G401 (cell line): Measurements from ENCODE around the gene NAALADL2. TPM values are rescaled to one million over a fixed set of nuclear protein-coding genes. Genes with fewer than 3 reads are reported as not detected.
A peak's percentile ranks its signal among the peaks of the same experiment; 100 is the strongest.

ENCODE experiments used
- DNase-seq: peaks from one replicate; pipeline ENCODE4 v3.0.0-alpha.2; 2015; ENCODE audit warnings: low spot score
- in situ Hi-C: cut with HindIII; loops from 2 replicates; pipeline ENCODE4 v1.10.0; 2016; ENCODE audit warnings: low sequenced_read_pairs, mixed read lengths
- total RNA-seq: library from RNA; depleted of rRNA; stranded (reverse); fragments of >200 nt; shearing (Covaris generic); gene quantifications from 2 replicates; pipeline ENCODE4 v1.2.3, GENCODE V29; 2014

Gene NAALADL2
- total RNA-seq, 1 experiment from 2014 or later = 1.3 TPM

DNA sequence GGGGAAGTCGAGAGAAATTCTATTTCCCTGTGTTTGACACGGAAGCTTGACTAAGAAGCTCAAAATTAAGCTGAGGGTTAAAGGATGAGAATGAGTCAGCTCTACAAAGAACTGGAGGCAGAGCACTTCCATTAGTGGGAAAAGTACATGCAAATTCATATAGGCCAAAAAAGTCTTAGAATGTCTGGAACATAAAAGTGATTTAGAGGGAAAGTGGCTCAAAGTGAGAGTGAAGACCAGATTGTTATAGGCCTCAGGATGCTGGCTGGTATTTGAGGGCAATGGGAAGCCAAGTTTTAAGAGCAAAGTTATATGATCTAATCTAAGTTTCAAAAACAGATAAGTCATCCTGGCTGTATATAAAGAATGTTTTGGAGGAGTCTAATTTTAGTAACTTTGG is 857.3 kb downstream of the NAALADL2 start:
- in situ Hi-C loops = no loop called here
- DNase-seq = no peak

DNA sequence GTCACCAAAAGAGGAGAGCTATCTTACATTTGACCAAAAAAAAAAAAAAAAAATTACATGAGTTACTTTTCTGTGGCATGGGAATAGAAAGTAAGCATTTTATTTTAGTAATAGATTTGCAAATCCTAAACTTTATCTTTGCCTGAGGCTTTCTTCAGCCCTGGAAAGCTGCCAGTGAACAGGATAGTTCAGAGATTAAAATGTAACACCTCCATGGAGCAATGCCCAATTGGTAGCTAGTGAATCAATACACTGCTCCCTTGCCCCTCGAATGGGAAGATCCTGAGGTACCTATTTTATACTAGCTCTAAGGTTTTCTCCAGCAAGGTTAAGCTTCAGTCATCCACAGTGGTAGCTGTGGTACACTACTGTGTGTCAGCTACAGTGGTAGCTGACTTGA is 867.1 kb downstream of the NAALADL2 start:
- DNase-seq = peak; percentile 4
- in situ Hi-C loops = no loop called here

DNA sequence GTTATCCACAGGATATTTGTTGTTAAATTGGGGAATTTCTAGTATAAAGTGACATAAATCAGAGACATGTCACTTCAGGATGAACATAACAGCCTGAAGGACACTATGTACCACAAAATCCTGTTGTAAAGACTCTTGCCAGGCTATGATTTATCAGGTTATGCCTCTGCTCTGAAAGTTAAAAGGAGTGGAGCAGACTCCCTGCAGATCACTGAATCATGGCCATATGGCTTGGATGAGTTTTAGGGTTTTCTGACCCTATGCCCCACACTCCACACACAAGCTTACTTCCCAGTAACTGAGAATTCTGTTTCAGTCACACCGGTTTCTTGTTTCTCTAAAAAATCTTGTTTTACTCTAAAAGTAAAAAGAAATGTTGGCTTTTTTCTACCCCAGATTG is 869.4 kb downstream of the NAALADL2 start:
- in situ Hi-C loops = no loop called here
- DNase-seq = no peak

DNA sequence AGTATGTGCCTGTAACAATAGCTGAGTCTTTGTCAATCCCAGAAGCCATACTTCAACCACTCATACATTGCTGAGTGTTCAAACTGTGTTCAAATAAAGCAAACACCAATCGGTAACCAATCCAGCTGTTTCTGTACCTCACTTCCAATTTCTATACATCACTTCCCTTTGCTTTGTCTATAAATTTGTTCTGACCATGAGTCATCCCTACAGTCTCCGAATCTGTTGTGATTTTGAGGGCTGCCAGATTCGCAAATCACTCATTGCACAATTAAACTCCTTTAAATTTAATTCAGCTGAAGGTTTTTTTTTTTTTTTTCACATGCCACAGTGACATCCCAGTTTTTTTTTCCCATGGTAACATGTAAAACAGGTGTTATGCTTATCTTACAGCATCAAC is 870.3 kb downstream of the NAALADL2 start:
- DNase-seq = no peak
- in situ Hi-C loops = no loop called here

DNA sequence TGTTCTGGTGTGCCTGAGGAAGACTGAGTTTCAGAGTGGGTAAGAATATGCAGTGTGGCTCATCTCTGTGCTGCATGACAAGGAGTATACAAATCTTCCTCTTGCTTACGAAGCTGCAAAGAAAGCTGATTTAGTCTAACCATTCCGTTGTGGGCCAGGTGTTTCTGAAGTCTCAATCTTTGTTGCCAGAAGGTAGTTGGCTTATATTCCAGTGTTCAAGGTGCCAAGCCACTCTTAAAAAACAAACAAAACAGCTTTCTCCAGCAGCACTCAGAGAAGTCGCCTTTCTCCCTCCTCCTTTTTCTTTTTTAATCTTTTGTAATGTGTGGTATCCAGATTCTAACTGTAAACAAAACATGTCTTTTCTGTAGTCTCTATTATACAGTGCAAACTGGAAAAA is 872.4 kb downstream of the NAALADL2 start:
- DNase-seq = no peak
- in situ Hi-C loops = no loop called here

DNA sequence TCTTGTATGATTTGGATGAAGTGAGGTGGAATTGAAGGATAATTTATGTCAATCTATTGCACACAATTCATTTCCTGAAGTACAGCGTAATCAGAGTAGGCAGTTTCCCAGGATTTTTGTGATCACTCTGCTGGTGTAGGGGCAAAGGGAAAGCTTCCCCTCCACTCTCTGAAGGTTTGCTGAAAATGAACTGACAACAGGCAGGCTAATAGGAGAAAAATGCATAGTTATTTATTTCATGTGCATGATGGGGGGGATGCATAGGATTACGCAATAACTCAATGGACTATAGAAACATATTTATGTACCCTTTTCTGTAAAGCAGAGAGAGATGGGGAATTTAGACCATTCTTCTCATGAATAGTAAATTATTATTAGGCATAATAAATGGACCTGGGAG is 872.9 kb downstream of the NAALADL2 start:
- in situ Hi-C loops = no loop called here
- no peak for DNase-seq

DNA sequence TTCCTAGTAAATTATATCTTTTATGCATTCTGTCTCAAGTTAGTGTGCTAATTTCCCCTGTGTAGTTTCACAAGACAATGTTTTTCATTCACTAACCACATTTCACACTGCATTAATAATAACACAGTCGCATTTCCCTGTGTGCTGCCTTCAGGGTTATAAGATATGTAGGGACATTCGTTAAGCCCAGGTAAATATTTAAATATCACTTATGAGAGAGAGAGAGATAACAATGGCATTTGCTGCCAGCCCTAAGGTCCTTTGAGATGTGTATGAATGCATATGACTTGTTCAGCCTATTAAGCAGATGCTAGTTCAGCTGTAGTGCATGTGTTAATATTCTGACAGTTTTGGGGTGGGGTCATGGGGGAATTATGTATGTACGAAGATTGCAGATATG is 876.7 kb downstream of the NAALADL2 start:
- in situ Hi-C loops = no loop called here
- no peak for DNase-seq

DNA sequence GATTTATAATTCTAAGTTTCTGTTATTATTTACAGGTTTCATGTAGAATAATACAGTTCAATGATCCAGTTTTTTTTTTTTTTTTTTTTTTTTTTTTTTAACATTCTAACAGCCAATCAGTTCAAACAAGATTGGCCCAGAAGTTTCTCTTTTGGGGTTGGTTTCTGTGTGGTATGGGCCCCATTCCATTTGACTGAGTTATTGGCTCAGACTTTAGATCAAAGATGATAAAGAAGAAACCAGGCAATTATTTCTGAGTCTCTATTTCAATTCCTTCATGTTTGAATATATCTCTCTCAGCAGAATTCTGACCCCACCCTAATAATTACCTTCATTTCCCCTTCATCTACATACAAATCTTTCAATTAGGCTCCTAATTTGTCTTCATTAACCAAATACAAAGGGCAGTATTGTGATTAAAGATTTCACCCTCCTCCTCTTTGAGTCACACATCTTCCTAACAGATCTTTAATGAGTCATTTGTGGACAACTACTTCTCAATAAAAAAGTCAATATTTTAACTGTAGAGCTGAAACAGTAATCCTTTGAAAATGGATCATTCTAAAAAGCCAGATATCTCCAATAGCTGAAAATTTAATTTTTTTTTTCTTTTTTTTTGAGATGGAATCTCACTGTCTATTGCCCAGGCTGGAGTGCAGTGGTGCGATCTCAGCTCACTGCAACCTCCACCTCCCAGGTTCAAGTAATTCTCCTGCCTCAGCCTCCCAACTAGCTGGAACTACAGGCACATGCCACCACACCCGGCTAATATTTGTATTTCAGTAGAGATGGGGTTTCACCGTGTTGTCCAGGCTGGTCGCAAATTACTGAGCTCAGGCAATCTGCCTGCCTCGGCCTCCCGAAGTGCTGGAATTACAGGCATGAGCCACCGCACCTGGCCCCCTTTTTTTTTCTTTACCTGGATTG is 878.8 kb downstream of the NAALADL2 start:
- in situ Hi-C loops = no loop called here
- no peak for DNase-seq

DNA sequence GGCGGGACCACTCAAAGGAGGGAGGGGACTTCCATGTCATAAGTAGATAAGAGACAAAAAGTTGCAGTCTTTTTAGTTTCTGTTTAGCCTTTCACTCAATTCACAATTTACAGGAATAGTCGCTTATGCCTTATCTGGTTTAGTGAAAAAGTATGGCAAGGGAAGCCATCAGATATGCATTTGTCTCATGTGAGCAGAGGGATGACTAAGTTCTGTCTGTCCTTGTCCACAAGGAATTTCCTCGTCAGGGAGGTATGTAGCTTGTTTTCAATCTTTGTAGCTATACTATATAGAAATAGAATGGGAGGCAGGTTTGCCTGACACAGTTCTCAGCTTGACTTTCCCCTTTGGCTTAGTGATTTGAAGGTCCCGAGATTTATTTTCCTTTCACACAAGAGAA is 882.8 kb downstream of the NAALADL2 start:
- DNase-seq = no peak
- in situ Hi-C loops = no loop called here

DNA sequence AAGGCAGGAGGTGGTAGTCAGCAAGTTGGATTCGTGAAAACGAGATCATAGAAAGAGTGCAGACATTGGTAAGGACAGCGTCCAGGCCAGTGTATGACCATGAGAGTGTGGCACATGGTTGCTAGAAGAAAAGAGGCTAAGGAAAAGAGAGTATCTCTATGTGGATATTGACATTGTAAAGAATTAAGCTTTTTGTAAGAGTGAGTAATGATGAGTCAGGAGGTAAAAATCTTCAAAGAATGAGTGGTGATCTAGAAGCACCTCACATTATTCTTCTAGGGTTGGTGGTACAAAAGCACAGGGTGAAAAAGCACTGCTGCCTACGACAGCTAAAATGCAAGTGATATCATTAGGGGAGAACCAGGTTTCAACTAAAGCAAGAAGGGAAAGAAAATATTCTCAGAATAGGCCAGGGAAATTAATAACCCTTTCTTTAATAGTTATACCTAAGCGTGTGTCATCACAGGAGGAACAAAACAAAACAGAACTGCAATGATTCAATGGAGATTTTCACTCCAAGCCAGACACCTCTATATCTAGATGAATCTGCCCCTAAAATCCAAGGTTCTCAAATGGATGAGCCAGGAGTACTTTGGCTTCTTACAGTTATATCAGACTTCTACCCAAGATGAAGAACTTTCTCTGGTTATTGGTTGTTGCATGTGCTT is 884.7 kb downstream of the NAALADL2 start:
- in situ Hi-C loops = no loop called here
- DNase-seq = no peak

DNA sequence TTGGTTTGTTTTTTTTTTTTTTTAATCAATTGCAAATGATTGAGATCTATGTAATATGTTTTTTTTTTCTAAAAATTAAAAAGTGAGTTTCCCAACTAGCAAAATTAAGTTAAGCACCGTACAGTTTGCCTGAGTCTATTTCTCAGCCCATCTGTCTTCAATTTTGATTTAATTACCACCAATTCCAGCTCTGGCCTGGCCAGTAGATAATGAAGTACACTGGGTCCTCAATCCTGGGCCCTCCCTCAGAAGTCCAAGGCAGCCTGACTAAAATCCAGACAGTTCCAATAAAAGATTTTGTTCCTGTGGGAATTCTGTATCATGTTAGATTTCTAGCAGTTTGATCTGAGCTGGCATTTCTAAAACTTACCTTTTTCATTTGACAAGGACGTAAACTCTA is 887.2 kb downstream of the NAALADL2 start:
- in situ Hi-C loops = no loop called here
- no peak for DNase-seq

DNA sequence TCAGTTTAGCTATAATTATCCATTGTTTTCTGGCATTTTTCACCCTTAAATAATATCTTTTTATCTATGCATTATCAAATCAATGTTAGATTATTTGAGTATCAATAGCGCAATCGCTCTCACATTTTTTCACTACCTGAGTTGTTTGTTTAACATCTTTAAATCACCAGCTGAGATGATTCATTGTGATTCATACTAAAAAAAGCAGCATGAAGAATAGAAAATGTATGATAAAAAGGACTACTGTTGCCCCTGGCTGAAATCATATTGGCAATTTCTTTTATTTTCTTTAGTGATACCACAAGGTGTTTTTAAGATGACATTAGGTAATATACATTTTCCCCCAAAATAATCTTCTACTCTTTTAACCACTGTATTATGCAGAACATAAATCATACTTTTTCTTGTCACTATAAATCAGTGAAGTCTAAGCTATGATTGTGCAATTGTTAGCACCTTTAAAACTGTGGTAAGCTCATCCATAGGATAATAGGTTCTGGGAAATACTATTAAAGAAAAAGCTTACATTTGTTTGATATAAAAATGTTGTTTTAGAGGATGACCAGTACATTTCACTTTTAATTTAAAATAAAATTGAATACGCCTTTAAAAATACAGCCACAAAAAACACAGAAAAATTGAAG is 889.1 kb downstream of the NAALADL2 start:
- no peak for DNase-seq
- in situ Hi-C loops = no loop called here

DNA sequence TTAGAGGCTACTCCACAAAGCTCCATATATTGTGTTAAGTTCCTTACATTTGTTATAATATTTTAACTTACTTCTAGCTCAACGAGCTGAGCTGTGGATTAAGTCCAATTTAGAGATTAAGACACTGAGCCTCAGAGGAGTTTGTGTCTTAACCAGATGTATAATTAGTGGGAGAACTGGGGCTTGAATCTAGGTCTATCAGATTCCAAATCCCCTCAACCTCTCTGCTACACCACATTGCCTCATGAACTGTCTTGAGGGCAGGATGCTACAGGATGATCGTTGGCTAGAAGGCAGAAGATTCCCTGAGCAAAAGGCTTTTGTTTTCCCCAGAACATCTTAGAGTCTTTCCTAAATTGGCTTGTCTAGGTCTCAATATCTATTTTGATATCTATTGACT is 890.8 kb downstream of the NAALADL2 start:
- no peak for DNase-seq
- in situ Hi-C loops = no loop called here

DNA sequence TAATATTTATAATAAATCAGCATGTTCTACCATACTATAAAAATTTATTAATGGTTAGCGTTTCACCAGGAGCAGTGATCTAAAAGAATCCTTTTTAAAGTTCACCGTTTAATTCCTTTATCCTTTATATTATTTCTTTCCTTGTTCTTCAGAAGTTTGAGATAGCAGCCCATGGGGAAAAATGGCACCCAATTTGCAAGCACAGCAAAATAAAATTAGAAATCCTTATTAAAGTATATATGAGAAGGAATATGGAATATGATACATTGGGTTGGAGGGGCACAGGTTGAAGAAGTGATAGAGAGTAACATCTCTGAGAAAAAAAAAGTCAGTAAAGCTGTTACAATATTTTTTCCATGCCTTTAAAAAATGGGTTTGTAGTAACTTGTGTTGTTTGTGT is 892.0 kb downstream of the NAALADL2 start:
- no peak for DNase-seq
- in situ Hi-C loops = no loop called here

DNA sequence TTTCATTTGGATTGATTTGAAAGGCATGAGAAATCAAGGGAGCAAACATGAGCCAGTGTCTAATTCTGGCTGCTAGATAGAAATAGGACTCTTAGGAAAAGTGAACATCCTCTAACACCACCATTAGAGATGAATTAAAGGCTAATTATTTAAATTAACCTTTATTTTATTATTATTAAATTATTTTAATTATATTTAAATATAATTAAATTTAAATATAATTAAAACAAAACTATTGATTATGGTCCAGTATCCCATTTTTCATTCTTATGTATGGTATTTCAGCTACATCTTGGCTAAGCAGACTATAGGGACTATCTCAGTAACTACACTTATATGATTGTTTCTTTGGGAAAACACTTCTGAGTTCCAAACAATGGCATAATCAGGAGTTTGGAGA is 904.8 kb downstream of the NAALADL2 start:
- in situ Hi-C loops = no loop called here
- DNase-seq = no peak

DNA sequence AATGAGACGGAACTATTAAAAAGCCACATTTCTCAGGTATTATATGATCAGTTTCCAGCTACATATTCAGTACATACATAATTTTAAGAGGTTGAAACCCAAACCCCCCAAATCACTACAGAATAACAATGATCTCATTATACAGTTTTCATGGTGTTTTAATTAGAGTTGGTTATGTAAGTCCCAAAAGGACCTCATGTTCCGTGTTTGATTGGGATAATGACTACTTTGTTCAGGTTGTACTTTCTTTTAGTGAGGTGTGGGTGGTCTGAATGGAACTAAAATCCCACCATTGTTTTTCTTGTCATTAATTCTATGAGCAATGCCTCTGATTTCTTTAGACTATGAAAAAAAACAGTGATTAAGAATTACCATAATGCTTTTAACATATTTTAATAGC is 905.6 kb downstream of the NAALADL2 start:
- in situ Hi-C loops = no loop called here
- DNase-seq = no peak

DNA sequence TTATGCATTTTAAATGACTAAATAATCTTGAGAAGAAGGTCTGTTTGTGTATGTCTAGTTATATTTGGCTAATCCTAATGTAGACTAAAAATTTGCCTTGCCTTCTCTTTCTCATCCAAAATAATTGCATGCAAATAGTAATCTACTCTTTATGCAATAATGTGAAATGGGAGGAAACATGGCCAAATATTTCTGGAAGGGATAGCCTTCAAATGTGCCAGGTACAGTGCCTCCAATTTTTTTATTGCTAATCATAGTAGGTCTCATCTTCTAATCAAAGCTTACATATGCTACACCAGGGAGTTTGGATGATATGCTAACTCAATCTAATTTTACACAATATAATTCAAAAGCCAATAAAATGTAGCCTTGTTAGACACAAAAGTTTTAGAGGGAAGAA is 911.3 kb downstream of the NAALADL2 start:
- in situ Hi-C loops = no loop called here
- DNase-seq = no peak

DNA sequence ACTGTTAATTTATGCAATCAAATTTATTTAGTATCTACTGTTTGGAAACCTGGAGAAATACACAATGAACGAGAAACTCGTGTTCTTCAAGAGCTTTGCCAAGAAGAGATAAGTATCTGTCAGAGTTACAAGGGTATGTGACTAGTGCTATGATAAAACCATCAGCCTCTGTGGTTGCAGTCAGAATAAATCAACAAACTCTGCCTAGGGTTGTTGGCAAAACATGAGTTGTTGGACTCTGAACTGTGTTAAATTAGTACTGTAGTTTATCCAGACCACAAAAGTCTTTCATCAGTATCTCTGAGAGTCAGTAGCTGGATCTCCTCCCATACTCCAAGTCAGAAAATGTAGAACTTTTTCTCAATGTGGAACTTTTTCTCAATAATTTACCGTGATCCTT is 918.4 kb downstream of the NAALADL2 start:
- in situ Hi-C loops = no loop called here
- no peak for DNase-seq

DNA sequence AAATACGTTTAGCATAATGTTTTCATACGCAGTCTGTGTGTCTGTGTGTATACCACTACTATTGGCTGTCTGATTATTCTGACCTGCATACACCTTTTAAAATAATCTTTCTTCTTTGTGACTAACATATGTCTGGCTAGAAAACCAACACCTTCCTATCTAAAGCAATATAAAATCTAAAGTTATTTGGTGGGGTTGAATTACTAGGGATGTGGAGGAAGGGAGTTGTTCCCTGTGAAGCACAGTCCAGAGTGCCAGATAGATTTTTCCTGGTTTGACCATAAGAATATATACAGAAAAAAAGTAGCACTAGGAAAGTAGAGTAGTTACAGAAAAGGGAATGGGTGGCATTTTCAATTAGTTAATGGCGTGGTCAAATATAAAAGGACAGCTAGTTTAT is 918.8 kb downstream of the NAALADL2 start:
- no peak for DNase-seq
- in situ Hi-C loops = no loop called here

DNA sequence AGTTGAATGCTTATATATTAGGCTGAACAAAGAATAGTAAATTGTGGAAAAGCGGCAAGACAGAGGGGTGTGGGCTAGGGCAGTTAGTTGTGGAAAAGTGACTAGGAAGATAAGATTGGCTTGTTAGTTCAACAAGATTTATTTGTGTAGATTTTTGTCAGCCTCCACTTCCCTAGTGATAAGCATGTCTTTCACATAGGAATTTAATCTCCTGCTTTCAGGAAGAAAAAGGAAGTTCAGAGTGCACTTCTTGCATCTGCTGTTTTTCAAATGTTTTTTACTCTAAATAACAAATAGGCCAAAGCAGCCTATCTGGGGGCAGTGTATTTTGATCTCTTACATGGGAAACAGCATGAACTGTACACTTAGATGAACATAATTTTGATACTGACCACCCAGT is 919.9 kb downstream of the NAALADL2 start:
- in situ Hi-C loops = no loop called here
- no peak for DNase-seq
